Activated naive CD4-positive, alpha-beta T cell treated with anti-CD3 and anti-CD28 coated beads, Interleukin-2, amount 50 U/mL, for 24 hours (primary cell): ENCODE data around the gene MTRF1.

Source experiments
- H3K27ac Mint-ChIP-seq: one replicate; pipeline ENCODE4 v1.8.0; 2021; ENCODE audit warnings: mild to moderate bottlenecking, mixed read lengths
- H3K27me3 Mint-ChIP-seq: one replicate; pipeline ENCODE4 v1.8.0; 2021; ENCODE audit warnings: mixed read lengths
- H3K36me3 Mint-ChIP-seq: one replicate; pipeline ENCODE4 v1.8.0; 2021; ENCODE audit warnings: mixed read lengths
- H3K4me1 Mint-ChIP-seq: one replicate; pipeline ENCODE4 v1.8.0; 2021; ENCODE audit warnings: mixed read lengths
- H3K4me3 Mint-ChIP-seq: one replicate; pipeline ENCODE4 v1.8.0; 2021; ENCODE audit warnings: mild to moderate bottlenecking, mixed read lengths
- H3K9me3 Mint-ChIP-seq: one replicate; pipeline ENCODE4 v1.8.0; 2021; ENCODE audit warnings: mixed read lengths

Gene MTRF1

DNA sequence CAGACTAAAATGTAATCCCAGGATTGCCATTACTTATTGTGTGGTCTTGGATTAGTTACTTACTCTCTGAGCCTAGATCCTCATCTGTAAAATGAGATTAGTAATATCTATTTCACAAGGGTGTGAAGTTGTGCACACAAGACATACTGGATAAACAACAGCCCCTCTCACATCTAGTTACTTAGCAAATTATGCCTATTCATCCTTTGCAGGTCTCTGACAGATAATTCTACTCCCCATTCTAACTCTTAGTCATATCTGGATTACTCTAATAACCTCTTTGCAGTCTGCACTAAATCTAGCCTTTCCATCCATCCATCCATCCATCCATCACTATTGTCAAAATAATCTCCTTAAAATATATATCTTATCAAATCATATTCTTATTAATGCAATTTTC, 12.4 kb downstream of the MTRF1 start:
- Mint-ChIP-seq H3K4me3 (no peak overlapping the region), H3K4me1 (peaks cover 22% of the 10 kb centered on the region), H3K27me3 (no peaks in the 10 kb centered on the region), H3K27ac (no peak overlapping the region), H3K36me3 (peaks cover 33% of the 10 kb centered on the region), H3K9me3 (no peaks in the 10 kb centered on the region)

DNA sequence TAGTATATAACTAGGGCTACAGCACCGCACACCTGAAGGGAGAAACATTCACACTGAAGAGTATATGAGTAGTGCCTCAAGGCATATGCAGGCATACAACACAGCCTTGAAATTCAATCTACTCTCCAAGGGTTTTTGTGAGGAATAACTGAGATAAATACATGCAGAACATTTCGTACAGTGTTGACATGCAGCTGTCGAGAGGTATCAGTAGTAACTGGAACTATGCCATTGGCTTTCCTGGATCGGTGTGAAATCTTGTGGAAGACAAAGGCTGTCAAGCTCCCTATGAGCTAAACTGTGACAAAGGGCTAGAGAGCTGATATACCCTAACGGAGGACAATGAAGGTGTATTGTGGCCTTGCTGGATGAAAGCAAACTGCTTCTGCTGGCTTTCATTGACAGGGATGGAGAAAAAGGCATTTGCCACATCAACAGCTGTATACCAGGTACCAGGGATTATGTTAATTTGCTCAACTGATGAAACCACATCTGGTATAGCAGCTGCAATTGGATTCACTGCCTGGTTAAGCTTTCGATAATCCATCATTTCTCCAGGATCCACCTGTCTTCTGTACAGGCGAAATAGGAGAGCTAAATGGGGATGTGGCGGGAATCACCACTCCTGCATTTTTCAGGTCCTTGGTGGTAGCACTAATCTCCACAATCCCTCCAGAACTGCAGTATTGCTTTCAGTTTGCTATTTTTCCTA, 16.3 kb downstream of the MTRF1 start:
- Mint-ChIP-seq H3K27me3 (no peaks in the 10 kb centered on the region), H3K4me3 (no peak overlapping the region)

DNA sequence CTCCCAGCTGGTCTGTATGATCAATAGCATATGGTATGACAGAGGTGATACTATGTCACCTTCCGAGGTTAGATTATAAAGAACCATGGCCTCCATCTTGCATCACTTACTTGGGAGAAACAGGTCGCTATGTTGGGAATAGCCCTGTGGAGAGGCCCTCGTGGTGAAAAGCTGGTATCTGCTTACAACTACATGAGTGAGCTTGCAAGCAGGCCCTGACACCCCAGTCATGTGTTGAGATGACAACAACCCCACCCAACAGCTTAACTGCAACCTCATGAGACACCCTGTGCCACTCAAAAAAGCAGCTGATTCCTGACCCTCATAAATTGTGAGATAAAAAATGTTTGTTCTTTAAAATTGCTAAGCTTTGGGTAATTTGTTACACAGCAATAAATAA, 18.8 kb downstream of the MTRF1 start:
- Mint-ChIP-seq H3K27me3 (no peaks in the 10 kb centered on the region), H3K36me3 (peaks cover 19% of the 10 kb centered on the region), H3K27ac (no peak overlapping the region), H3K9me3 (no peaks in the 10 kb centered on the region), H3K4me1 (peaks cover 13% of the 10 kb centered on the region), H3K4me3 (no peak overlapping the region)

More for the DNA sequence above, 16.3 kb downstream of the MTRF1 start:
- H3K27ac Mint-ChIP-seq: no peak overlapping the region
- peaks cover 29% of the 10 kb centered on the region for H3K36me3 Mint-ChIP-seq
- no peaks in the 10 kb centered on the region for H3K9me3 Mint-ChIP-seq
- H3K4me1 Mint-ChIP-seq: peaks cover 31% of the 10 kb centered on the region

DNA sequence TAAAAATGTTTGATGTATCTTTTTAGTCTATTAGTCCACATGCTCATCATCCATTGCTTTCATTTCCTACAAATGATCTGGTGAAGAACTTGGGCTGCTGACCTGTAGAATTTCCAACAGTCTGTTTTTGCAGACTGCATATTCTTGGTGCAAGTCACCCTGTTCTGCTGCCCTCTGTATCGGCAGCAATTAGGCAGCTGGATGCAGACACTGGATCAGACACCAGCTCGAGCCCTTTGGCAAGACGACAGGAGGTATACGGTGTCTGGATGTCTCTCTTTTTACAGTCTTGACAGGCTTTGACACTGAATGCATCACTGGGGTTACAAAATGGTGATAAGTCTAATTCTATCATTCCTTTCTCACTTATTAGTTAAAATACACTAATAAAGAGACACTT, 21.8 kb downstream of the MTRF1 start:
- Mint-ChIP-seq H3K27me3 (no peaks in the 10 kb centered on the region), H3K9me3 (no peaks in the 10 kb centered on the region), H3K36me3 (peaks cover 19% of the 10 kb centered on the region), H3K27ac (no peak overlapping the region), H3K4me3 (no peak overlapping the region), H3K4me1 (peaks cover 13% of the 10 kb centered on the region)

DNA sequence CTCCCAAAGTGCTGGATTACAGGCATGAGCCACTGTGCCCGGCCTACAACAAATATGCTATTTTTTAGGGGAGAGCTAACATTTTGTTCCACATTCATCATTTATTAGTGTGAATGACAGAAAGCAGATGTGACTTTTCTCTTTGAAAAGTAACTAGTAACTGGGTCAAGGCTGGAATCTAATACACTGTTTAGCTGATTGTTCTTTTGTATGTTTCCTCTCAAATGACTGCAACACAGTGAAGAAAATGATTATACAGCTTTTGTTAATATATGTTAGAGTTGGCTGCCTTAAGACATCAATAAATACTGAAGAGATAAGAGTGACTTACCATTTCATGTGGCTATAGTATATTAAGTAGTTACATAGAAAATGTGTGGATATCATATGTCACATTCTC, 27.0 kb downstream of the MTRF1 start:
- Mint-ChIP-seq H3K36me3 (peaks cover 31% of the 10 kb centered on the region), H3K9me3 (no peaks in the 10 kb centered on the region), H3K4me3 (no peak overlapping the region), H3K27me3 (no peaks in the 10 kb centered on the region), H3K27ac (no peak overlapping the region), H3K4me1 (peaks cover 13% of the 10 kb centered on the region)

DNA sequence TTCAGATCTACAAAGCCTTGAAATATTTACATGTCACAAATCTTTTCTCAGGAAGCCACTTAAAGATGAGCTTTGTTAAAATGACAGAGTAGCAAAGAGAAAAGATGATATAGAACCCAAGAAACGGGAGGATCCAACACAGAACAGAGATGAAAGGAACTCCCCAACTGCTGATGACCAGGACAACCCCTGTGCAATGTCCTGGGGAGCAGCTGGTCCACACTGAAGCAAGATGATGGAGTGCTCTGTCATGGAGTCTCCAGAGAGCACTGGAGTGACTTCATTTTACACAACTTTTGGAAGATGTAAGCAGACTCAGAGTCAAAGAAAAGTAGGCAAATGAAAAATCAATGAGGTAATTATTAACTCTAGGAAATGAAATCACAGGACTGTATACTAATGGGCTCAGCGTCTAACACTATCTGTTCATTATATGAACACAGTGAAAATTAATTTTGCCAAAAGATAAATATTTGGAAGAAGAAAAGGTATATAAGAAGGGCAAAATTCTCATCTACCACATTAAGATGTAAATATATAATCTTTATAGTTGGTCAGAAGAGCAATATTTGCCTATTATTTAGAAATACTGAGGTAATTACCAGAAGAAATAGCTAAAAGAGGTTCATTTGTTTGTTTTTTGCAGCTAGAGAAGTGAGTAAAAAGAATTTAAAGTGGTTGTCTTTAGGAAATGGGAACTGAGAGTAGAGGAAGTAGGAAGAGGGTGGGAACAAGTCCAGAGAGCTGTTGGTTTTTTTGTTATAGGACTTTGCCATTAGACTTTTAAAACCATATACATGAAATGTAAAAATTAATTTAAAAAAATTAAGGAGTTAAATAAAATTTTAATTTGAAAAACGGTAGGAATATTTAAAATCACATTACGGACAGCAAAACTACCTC, 30.5 kb downstream of the MTRF1 start:
- H3K9me3 Mint-ChIP-seq: no peaks in the 10 kb centered on the region
- H3K4me3 Mint-ChIP-seq: no peak overlapping the region
- H3K27ac Mint-ChIP-seq: no peak overlapping the region
- H3K27me3 Mint-ChIP-seq: no peaks in the 10 kb centered on the region
- H3K36me3 Mint-ChIP-seq: peaks cover 27% of the 10 kb centered on the region
- H3K4me1 Mint-ChIP-seq: peaks cover 13% of the 10 kb centered on the region

DNA sequence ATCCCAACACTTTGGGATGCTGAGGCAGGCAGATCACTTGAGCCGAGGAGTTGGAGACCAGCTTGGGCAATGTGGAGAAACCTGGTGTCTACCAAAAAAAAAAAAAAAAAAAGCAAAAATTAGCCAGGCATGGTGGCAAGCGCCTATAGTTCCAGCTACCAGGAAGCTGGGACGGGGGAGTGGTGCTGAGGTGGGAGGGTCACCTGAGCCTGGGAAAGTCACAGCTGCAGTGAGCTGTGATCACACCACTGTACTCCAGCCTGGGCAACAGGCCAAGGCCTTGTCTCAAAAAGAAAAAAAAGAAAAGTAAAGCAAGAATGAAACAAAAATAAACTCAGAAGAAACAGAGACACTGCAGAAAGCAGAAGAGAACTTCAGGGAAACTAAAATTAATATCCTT, 31.6 kb downstream of the MTRF1 start:
- no peak overlapping the region for H3K4me3 Mint-ChIP-seq

DNA sequence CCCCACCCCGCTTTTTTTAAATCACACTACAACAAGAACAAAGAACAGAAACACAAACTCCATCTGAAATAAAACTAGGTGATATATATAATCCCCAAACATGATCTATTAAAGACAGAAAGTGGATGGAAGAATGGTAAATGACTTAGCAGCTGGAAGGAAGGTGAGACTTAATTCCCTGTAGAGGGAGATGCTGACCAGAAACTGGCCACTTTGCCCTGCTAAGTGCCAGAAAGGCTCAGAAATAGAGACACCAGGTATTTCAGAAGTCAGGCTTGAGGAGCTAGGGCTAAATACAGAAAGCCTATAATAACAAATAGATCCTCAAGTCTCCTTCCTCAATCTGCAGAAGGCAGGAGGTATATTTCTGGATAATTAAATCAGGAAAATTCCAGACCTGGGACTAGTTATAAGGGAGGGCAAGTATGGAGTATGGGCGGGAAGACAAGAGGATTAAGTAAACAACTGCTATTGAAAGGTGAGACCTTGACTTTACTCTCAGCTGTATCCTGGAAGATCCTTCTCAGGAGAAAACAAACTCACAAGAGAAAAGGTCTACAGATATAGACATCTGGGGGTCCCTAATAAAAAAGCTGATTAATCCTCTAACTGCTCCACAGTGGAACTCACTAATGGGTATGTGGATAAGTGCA, 32.2 kb downstream of the MTRF1 start:
- no peak overlapping the region for H3K27ac Mint-ChIP-seq
- H3K4me3 Mint-ChIP-seq: no peak overlapping the region
- H3K4me1 Mint-ChIP-seq: peaks cover 13% of the 10 kb centered on the region
- no peaks in the 10 kb centered on the region for H3K27me3 Mint-ChIP-seq
- peaks cover 21% of the 10 kb centered on the region for H3K36me3 Mint-ChIP-seq
- no peaks in the 10 kb centered on the region for H3K9me3 Mint-ChIP-seq

More for the DNA sequence above, 31.6 kb downstream of the MTRF1 start:
- Mint-ChIP-seq H3K36me3 (peaks cover 26% of the 10 kb centered on the region), H3K4me1 (peaks cover 13% of the 10 kb centered on the region), H3K27me3 (no peaks in the 10 kb centered on the region), H3K9me3 (no peaks in the 10 kb centered on the region), H3K27ac (no peak overlapping the region)

DNA sequence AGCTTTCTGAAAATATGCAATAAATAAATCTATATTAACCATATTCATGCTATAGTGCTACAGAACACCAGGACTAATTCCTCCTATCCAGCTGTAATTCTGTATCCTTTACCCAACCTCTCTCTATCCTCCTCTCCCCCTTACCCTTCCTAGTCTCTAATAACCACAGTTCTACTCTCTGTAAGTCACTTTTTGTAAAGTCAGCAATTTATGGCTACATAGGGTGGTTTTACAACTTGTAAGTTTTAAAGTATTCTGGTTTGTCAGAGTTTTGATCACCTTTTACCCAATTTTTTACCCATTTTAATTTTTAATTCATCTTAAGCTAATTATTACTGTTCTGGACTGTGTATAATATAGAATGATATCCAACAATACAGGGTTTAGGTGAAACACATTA, 34.0 kb downstream of the MTRF1 start:
- Mint-ChIP-seq H3K36me3 (peaks cover 18% of the 10 kb centered on the region), H3K4me1 (peaks cover 13% of the 10 kb centered on the region), H3K27me3 (no peaks in the 10 kb centered on the region), H3K9me3 (no peaks in the 10 kb centered on the region), H3K4me3 (no peak overlapping the region), H3K27ac (no peak overlapping the region)

DNA sequence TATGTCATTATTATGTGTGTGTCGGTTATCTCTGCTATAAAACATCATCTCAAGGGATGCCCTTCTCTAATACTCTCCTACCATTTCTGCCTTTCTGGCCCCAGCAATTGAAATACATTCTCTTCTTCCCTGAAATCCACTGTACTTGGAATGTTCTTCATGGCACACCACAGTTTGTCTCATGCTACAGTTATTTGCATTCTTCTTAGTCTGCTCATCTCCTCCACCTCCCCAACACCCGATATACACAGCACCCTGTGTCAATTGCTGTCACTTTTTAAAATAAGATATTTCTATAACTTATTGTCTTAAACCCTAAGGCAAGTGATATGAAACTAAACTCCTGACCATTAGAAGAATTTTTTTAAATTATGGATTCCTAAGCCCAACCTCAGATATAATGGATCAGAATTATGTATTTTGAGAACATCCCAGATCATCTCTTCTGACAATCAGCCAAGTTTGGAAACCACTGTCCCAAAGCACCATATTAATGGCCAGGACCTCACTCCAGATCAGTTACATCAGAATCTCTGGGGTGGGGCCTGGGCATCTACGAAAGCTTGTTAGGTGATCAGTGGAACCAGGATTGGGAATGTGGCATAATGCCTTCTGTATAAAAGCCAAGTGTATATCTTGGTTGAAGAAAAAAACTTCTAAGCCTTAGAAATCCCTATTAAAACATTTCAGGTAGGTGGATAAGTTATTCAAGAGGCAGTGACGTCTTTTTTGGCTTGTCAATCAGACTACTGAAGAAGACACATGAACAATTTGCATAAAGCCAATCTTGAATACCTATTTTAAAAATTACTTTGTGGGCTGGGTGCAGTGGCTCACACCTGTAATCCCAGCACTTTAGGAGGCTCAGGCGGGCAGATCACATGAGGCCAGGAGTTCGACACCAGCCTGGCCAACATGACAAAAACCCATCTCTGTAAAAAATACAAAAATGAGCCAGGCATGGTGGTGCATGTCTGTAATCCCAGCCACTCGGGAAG, 39.0 kb downstream of the MTRF1 start:
- H3K27me3 Mint-ChIP-seq: no peaks in the 10 kb centered on the region
- no peak overlapping the region for H3K4me3 Mint-ChIP-seq
- H3K36me3 Mint-ChIP-seq: peaks cover 11% of the 10 kb centered on the region
- H3K4me1 Mint-ChIP-seq: no peaks in the 10 kb centered on the region
- no peaks in the 10 kb centered on the region for H3K9me3 Mint-ChIP-seq
- H3K27ac Mint-ChIP-seq: no peak overlapping the region

DNA sequence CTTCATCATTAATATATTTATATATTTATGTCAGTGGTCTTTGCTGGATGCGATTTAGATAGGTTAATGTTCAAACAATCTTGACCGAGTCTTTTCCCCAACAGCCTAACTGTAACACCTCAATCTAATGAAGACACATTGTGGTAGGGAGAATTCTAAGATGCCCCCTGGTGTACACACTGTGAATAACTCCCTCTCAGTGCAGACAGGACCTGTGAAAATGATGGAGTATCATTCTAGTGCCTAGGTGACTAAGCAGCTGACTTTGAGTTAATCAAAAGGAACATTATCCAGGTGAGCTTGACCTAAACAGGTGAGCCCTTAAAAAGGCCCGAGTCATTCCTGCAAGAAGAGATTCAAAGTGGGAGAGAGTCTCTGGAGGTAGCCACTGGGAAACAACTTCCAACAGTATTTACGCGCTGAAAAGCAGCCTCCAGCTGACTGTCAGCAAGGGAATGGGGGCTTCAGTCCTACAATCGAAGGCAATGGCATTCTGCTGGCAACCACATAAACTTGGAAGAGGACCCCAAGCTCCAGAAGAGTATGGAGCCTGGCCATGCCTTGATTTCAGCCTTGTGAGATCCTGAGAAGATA, 41.0 kb downstream of the MTRF1 start:
- H3K4me1 Mint-ChIP-seq: no peaks in the 10 kb centered on the region
- peaks cover 9% of the 10 kb centered on the region for H3K36me3 Mint-ChIP-seq
- H3K27ac Mint-ChIP-seq: no peak overlapping the region
- no peaks in the 10 kb centered on the region for H3K27me3 Mint-ChIP-seq
- H3K9me3 Mint-ChIP-seq: no peaks in the 10 kb centered on the region
- no peak overlapping the region for H3K4me3 Mint-ChIP-seq

DNA sequence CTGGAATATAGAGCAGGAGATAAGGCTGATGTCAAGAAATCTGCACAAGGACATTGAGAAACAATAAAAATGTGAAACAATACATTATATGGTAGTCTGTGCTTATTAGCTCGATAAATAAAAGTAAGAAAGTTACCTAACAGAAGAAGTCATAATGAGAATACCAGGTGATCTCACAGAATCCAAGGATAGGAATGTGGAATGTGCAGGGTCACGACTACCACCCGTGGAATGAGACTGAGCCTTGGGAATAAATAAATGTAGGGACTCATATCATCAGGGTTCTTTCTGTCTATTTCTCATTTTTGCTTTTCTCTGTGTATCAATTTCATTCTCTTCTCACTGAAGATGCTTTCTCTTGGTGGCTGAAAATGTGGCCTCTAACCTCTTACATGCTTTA, 43.0 kb downstream of the MTRF1 start:
- Mint-ChIP-seq H3K36me3 (peaks cover 7% of the 10 kb centered on the region), H3K4me3 (no peak overlapping the region), H3K27me3 (no peaks in the 10 kb centered on the region), H3K9me3 (no peaks in the 10 kb centered on the region), H3K27ac (no peak overlapping the region), H3K4me1 (no peaks in the 10 kb centered on the region)

DNA sequence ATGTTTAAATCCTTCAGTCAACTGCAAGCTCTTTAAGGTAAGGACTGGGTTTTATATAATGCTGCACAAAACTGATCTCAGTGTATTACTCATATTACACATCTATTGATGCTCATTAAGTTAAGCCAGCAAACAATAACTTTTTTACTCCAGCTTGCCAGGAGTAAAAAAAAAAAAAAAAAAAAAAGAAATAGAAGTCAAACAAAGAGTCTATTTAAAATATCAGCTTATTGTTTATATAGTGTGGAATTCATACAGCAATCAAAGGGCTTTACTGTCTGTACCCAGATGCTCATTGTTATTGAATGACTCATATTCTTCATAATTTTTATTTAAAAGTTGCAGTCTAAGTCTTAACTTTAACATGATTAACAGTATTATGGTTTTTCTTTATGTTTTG, 47.2 kb downstream of the MTRF1 start:
- no peak overlapping the region for H3K27ac Mint-ChIP-seq
- no peak overlapping the region for H3K4me3 Mint-ChIP-seq
- H3K36me3 Mint-ChIP-seq: peaks cover 10% of the 10 kb centered on the region
- H3K4me1 Mint-ChIP-seq: no peaks in the 10 kb centered on the region
- H3K9me3 Mint-ChIP-seq: peaks cover 3% of the 10 kb centered on the region
- no peaks in the 10 kb centered on the region for H3K27me3 Mint-ChIP-seq

DNA sequence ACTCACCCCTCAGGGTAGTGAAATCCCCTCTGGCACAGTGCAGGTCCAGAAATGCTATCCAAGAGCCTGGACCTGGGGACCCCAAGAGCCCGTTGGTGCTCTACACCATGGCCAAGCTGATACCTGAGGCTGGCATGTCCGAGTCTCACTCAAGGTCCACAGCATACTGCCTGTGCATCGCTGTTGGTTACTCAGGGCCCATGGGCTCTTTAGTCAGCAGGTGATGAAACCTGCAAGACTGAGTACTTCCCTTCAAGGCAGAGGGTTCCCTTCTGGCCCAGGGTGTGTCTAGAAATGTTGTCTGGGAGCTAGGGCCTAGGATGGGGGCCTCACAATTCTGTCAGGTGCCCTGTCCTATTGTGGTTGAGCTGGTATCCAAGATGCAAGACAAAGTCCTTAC, 49.5 kb downstream of the MTRF1 start:
- Mint-ChIP-seq H3K36me3 (peaks cover 14% of the 10 kb centered on the region), H3K4me3 (no peak overlapping the region), H3K9me3 (peaks cover 12% of the 10 kb centered on the region), H3K27me3 (no peaks in the 10 kb centered on the region), H3K27ac (no peak overlapping the region), H3K4me1 (no peaks in the 10 kb centered on the region)

DNA sequence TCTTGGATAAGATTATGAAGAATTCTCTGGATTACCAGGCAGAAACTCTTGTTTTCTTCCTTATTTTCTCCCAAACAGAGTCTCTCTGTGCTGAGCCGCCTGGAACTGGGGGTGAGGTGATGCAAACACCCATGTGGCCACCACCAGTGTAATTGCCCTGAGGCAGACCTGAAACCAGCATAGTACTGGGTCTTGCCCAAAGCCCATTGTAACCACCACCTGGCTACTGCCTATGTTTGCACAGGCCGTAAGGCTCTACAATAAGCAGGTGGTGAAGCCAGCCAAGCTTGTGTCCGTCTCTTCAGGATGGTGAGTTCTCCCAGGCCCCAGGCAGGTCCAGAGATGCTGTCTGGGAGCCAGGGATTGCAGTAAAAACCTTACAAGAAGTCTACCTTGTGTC, 50.1 kb downstream of the MTRF1 start:
- Mint-ChIP-seq H3K9me3 (peaks cover 12% of the 10 kb centered on the region), H3K4me3 (no peak overlapping the region), H3K36me3 (peaks cover 14% of the 10 kb centered on the region), H3K27ac (no peak overlapping the region), H3K27me3 (no peaks in the 10 kb centered on the region), H3K4me1 (no peaks in the 10 kb centered on the region)
